HFF-Myc (cell line): ENCODE measurements around the gene CADM1.

ENCODE experiments used
- DNase-seq: peaks from one replicate; pipeline ENCODE4 v3.0.0-alpha.2; 2011; ENCODE audit warnings: low read depth; ENCODE audit errors: extremely low read depth
- H3K4me3 ChIP-seq: replicated peaks from 2 replicates; pipeline ENCODE4 v1.5.1; 2011; ENCODE audit warnings: low read depth, mild to moderate bottlenecking, control low read depth, low read length
- TF ChIP-seq, protein P1 (sequence below): IDR thresholded peaks from 2 replicates; pipeline ENCODE4 v1.5.1; 2012; ENCODE audit warnings: mild to moderate bottlenecking, low read depth, low read length, control low read depth; ENCODE audit errors: missing control alignments

CADM1 gene

DNA sequence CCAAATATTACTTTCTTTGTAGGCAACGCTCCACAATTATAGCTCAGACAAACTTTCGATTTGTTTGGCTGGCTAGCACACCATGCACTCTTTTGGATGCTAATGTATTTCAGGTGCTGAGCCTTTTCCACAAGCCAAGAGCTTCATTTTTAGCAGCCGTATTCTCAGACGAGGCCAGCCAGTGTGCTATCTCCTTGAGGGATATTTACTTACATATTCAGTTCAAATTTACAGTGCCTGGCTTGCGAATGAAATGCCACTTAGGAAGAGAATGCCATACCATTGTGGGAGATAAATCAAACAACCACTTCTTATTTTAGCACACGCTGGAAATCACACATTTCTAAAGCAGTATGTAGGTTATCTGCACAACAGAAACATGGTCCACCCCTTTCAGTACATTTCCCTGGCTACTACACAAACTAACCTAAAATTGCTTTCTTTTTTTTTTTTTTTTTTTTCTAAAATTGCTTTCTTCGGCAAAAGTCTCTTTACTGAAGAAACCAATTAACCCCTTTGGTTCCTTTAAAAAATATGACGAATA, 236.9 kb downstream of the CADM1 start:
- DNase-seq = no peak
- no peak overlapping the region for H3K4me3 ChIP-seq
- TF ChIP-seq, protein P1, sequence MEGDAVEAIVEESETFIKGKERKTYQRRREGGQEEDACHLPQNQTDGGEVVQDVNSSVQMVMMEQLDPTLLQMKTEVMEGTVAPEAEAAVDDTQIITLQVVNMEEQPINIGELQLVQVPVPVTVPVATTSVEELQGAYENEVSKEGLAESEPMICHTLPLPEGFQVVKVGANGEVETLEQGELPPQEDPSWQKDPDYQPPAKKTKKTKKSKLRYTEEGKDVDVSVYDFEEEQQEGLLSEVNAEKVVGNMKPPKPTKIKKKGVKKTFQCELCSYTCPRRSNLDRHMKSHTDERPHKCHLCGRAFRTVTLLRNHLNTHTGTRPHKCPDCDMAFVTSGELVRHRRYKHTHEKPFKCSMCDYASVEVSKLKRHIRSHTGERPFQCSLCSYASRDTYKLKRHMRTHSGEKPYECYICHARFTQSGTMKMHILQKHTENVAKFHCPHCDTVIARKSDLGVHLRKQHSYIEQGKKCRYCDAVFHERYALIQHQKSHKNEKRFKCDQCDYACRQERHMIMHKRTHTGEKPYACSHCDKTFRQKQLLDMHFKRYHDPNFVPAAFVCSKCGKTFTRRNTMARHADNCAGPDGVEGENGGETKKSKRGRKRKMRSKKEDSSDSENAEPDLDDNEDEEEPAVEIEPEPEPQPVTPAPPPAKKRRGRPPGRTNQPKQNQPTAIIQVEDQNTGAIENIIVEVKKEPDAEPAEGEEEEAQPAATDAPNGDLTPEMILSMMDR = no peak

DNA sequence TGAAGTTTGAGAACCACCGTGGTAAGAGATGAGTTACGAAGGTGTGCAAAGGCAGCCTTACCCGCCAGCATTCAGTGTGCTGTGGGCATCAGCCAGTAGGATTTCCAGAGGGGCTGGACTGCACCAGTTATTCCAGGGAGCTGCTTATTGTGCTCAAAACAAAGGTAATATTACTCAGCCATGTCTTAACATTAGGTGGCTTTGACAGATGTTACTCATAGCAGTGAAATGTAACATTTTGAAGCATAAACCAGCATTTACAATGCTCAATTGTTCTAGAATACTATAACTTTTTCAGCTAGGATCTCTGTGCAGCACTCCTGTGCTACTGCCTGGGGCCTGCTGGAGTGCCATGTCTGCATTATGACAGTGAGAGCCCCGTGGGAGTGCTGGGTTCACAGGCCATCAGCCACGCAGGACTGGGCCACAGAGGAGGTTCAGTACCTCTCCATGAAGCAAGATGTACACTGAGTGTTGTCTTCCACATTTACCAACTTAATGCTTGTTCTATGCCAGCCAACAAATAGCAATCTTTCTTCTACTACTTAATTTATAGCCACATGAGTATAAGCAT, 238.1 kb downstream of the CADM1 start:
- no peak for DNase-seq
- TF ChIP-seq, protein P1 = no peak
- no peak overlapping the region for H3K4me3 ChIP-seq

DNA sequence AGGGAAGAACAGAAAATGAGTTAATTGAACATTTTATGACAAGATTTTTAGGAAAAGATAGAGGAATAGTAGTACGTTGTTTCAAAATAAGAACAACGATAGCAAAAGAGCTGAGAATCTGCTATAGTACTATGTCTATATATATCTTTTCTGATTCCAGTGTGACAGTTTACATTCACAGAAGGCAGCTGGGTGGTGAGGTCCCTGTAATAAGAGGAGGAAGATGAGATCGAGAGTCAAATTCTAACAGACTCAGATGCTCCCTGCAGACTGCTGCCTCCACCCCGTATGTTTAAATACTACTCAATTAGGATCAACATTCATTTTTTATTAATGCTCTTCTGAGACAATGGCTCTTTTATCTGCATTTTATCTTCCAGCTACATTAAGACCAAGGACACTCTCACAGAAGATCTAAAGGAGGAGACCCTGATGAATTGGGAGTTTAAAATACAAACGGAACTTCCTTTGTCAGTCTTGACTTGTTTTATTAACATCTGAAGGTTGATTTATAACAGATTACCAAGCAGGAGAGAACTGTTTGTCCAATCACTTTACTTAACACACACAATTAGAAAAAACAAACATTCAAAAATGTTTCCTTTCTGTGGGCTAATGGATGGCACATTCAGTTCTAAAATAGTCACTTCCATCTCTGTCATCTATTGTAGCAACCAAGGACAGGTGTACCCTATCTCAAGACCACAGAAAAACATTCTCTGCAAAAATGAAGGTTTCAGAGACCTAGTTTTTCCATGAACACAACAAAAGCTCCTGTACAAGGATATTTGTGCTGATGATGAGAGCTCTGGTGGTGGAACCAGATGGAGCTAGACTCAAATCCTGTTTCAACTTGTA, 240.2 kb downstream of the CADM1 start:
- no peak for DNase-seq
- TF ChIP-seq, protein P1 = no peak
- H3K4me3 ChIP-seq = no peak overlapping the region

DNA sequence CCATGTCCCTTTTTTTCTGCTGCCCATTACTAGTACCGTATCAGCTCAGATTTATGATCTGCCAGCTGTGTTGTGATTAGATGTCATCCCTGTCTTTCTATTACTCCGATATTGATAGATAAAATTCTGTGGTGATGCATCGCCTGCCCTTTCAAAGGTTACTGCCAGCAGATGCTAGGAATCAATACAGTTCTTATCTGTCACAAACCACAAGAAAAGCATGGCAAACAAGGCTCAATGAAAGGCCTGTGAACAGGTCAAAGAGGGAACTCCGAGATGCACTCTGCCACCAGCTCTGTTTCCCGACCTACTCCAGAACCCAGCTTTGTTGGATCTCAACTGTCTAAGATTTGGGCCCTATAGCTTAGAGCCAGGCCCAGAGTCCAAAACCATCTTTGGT, 246.0 kb downstream of the CADM1 start:
- DNase-seq = no peak
- TF ChIP-seq, protein P1 = no peak

DNA sequence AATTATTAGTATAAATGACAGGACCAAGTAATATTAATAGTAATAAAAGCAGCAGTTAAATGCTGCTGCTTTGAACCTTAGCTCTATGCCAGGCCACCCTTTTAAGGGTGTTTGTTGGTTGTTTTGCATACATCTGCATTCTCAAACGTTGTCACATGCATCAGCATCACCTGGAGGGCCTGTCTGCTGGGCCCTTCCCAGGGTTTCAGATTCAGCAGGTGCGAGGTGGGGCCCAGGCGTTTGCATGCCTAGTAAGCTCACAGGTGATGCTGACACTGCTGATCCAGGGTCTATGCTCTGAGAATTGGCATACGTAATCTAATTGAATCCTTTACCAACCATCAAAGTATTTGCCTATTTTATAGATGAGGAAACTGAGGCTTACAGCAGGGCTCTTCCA, 246.5 kb downstream of the CADM1 start:
- H3K4me3 ChIP-seq = no peak overlapping the region
- TF ChIP-seq, protein P1 = no peak
- no peak for DNase-seq

More for the DNA sequence above, 246.0 kb downstream of the CADM1 start:
- H3K4me3 ChIP-seq = no peak overlapping the region

DNA sequence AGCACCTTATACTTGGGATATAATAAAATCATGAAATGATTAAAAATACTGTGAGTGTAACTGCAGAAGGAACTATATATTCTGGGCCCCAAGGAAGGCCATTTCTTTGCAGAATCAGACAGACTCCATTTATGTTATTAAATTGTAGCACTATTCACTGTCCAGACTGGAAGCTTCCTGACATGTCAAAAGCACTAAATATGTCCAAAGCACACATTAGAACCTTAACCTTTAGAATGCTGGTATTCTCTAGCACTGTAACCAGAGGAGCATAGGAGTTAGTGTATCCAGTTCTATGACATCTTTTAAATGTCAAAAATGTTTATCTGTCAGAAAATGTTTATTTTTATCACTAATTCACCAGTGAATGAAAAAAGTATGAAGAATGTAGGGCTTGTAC, 246.9 kb downstream of the CADM1 start:
- DNase-seq = no peak
- TF ChIP-seq, protein P1 = no peak
- H3K4me3 ChIP-seq = no peak overlapping the region
